Measurements from ENCODE around the gene TMUB2.
"Not testable (repeated sequence)": the region's sequence is repeated elsewhere in the genome, so short reads cannot be mapped to it uniquely, and the experiment has no call there.

Gene TMUB2

DNA sequence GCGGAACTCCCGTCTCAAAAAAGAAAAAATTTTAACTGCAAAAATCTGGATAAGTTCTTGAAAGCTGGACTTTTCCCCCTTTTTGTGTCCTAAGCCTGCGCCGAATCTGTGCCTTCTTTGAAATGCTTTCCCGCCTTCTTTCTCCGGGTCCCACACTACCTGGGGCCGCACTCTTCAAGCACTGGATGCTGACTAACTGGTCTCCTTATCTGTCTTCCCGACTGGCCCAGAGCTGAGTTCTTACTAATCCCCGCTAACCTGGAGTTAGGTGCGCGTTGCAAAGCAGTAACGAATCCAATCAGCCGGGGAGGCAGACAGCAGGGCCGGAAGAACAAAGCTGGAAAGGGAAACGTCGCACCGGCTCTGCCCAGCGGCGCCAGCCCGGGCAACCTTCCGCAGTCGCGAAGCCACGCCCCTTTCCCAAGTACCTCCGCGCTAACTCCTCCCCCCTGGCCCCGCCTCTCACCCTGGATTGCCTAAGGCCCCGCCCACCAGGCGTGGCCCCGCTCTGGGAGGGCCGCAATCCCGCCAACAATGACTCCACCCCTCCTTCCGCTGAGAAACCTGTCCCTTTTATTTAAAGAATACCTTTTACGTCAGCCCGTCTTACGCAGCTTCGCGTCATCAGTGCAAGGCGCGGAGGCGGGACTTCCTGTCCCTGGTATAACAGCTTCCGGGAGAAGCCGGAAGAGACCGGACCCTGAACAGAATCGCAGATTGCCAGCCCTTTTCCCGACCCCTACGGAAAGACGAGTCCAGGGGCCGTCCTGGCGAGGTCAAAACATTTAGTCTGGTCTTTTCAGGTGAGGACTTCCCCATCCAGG, at the start of gene TMUB2:
Gene TMUB2 (plus strand): TSS at position 666 of the 824 bp plus-strand sequence. CDS start 737 bp downstream, outside the sequence.
- peak; percentile 100 for DNase-seq (ENCODE audit: low spot score)

DNA sequence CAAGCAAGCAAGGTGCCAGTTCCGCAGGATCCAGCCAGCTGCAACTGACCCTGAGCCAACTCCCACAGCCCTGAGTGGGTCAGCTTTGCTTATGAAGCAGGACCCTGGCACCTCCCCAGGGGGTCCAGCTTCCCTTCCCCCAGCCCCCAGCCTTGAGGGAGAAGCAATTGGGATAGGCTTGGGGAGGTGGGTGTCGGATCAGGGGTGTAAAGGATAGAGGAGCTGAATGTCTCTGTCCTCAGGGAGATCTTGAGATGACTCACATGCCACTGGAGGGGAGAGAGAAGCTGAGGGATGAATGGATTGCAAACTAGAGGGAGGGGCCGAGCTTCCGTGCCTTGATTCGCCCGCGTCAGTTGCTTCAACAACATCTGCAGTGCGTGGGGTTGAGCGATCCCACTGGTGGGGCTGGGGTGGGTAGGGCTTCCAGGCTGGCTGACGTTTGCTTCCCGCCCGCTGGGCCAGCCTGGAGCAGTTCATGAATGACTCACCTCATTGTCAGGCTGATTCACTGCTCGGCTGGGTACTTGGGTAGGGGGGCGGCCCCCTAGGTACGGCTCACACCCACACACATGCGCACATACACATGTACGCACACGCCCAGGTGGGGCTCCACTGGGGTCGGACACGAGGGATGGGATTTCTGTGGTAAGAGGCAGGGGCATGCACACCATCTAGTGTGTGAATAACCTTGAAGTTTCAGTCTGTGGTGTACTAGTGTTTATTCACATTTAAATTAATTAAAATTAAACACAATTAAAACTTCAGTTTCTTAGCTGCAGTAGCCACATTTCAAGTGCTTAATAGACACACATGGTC, 48.7 kb upstream of the TMUB2 start:
- DNase-seq (ENCODE audit: low spot score): peak; percentile 91

DNA sequence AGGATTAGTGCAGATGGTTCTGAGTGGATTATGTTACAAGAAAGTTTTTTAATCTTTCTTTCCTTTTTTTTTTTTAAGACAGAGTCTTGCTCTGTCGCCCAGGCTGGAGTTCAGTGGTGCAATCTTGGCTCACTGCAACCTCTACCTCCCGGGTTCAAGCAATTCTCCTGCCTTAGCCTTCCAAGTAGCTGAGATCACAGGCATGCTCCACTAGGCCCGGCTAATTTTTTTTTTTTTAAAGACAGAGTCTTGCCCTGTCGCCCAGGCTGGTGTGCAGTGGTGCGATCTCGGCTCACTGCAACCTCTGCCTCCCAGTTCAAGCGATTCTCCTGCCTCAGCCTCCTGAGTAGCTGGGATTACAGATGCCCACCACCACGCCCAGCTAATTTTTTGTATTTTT, 42.9 kb upstream of the TMUB2 start:
- not testable (repeated sequence) for DNase-seq (ENCODE audit: low spot score)

GRCh38 chr17:44144966-44145739, 41.6 kb upstream of the TMUB2 start:
- DNase-seq (ENCODE audit: low spot score): no peak

DNA sequence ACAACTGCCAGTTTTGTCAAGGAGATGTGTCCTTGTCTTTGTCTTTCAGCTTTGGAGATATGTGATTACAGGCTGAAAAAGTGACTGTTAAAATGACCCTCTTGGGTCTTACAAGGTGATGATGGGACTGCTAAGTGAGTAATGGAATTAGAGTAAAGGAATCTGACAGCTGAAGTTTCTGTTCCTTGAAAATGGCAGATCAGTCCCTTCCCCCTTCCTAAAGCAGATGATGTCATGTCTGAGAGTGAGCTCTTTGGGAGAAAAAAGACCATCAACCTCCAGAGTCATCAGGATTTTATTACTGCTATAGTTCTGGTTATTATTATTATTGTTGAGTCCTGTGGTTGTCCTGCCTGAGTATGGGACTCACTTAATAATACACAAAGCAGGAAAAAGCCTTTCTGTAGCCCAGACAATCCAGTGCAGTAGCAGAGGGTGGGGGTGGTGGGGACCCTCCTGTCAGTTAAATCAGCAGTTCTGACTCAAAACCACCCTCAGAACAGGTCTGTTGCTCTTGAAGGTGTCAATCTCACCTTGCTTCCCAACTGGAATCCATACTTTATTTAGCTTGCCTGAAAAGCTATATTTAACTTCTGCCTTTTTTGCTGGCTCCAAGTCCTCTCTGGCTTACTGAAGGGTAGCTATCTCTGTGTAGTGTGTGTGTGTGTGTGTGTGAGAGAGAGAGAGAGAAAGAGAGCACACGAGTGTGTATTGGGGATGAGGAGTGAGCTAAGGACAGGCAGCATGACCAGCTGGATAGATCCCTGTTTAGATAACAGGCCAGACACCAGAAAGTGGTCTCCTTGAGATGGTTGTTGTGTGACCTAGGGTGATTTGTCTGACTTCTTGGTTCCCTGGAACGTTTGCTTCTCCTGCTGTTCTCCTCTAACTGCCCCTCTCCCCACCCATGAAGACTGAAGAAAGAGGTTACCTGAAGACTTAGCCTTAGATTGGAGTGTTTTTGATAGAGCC, 40.1 kb upstream of the TMUB2 start:
- DNase-seq (ENCODE audit: low spot score): no peak

DNA sequence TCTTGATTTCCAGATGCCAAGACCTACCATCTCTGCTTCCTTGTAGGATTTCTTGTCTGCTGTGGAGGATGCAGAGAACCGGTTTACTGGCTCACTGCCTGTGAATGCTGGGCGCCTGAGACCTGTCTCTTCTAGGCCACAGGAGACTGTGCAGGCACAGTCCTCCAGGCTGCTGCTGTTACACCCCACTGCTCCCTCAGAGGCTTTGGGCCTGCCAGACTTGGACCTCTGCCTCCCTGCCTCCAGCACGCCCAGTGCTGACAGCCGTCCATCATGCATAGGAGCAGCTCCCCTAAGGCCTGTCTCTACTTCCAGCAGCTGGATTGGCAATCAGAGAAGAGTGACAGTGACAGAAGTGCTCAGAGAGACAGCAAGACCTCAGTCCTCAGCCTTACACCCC, 39.0 kb upstream of the TMUB2 start:
- no peak for DNase-seq (ENCODE audit: low spot score)

DNA sequence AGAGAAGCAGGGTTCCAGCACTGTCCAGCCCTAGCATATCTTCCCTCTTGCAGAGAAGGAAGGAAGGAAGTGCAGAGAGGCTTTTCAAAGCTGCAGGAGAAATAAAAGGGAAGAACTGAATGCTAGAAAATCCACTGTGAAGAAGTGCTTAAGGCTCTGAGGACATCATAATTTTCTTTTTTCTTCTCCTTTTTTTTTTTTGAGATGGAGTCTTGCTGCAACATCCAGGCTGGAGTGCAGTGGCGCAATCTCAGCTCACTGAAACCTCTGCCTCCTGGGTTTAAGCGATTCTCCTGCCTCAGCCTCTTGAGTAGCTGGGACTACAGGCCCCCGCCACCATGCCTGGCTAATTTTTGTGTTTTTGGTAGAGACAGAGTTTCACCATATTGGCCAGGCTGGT, 37.7 kb upstream of the TMUB2 start:
- not testable (repeated sequence) for DNase-seq (ENCODE audit: low spot score)

DNA sequence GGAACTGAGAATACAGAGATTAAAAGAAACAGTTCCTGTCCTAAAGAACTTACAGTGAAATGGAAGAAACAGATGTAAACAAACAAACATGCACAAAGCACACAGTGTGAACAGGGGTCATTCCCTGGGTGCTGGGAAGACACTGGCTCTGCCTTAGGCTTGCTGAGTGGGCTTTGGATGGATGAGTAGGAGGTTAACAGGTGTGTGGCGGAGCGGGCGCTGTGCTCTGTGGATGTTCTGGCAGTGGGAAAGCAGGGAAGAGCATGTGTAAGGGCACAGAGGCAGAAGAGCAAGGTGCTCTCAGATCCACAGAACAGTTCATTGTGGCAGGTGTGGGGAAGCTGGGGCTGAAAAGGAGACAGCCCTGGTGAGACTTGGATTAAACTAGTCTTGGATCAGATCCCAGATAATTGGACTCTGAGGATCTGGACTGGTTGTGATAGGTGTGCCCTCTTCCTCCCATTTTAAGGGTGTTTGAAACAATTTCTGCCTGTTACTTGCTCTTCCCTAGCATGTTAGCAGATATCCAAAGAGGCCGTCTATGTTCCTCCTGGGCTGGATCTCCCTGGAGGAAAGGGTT, 36.9 kb upstream of the TMUB2 start:
- no peak for DNase-seq (ENCODE audit: low spot score)

GRCh38 chr17:44152875-44153274, 33.9 kb upstream of the TMUB2 start:
- DNase-seq (ENCODE audit: low spot score): no peak

GRCh38 chr17:44155488-44155887, 31.3 kb upstream of the TMUB2 start:
- DNase-seq (ENCODE audit: low spot score): no peak

GRCh38 chr17:44159519-44160210, 27.1 kb upstream of the TMUB2 start:
- no peak for DNase-seq (ENCODE audit: low spot score)

- no peak for DNase-seq (ENCODE audit: low spot score)
These were observed 22.3 kb upstream of the TMUB2 start for GRCh38 chr17:44164476-44164875.

- no peak for DNase-seq (ENCODE audit: low spot score)
These were observed 19.5 kb upstream of the TMUB2 start for GRCh38 chr17:44167181-44167861.

DNA sequence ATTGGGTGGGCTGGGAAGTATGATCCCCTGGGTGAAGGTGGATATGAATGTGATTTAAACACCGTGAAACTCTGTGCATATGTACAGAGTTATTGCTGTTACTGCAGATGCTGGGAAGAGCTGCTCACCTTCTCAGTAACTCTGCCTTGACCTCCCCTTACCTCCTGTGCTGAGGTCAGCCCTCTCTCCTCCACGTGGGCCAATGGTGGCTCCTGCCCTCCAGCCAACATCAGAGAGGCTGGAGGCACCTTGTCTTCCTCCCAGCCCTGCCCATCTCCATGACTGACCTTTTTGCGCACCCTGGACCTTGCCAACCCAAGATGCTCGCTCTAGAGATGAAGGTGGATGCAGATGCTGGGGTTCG, 16.7 kb upstream of the TMUB2 start:
- DNase-seq (ENCODE audit: low spot score): no peak

- no peak for DNase-seq (ENCODE audit: low spot score)
These were observed 16.1 kb upstream of the TMUB2 start, which contains the start of gene ASB16 for GRCh38 chr17:44170499-44171201. TSS of gene ASB16 (plus strand) at chr17:44170704. CDS start at chr17:44170790, 86 bp downstream.

- DNase-seq (ENCODE audit: low spot score): no peak
These were observed 14.8 kb upstream of the TMUB2 start for GRCh38 chr17:44171931-44172455.

- DNase-seq (ENCODE audit: low spot score): no peak
These were observed 12.3 kb upstream of the TMUB2 start for GRCh38 chr17:44174427-44174826.

GRCh38 chr17:44176257-44176656, 10.5 kb upstream of the TMUB2 start:
- no peak for DNase-seq (ENCODE audit: low spot score)

Data from LoVo (cell line).